ENCODE measurements around the gene TRIM27.

TRIM27 gene

DNA sequence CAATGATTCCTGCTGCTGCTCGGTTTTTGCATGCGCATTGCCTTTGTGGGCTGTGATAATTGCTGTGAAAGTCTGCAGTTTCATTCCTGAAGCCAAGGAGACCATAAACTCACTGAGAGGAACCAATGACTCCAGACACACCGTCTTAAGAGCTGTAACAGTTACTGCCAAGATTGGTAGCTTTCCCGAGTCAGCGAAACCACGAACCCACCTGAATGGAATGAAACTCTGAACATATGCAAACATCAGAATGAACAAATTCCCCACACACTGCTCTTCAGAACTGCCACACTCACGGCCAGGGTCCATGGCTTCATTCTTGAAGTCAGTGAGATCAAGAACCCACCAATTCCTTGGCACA, 37.7 kb downstream of the TRIM27 start:
- TF ChIP-seq GATA3 (IDR thresholded peaks at IDR 0.05; ENCODE audit: low read depth, low read length) (no peak), GATA2 (IDR thresholded peaks at IDR 0.05; ENCODE audit: low read depth, low read length) (no peak)

DNA sequence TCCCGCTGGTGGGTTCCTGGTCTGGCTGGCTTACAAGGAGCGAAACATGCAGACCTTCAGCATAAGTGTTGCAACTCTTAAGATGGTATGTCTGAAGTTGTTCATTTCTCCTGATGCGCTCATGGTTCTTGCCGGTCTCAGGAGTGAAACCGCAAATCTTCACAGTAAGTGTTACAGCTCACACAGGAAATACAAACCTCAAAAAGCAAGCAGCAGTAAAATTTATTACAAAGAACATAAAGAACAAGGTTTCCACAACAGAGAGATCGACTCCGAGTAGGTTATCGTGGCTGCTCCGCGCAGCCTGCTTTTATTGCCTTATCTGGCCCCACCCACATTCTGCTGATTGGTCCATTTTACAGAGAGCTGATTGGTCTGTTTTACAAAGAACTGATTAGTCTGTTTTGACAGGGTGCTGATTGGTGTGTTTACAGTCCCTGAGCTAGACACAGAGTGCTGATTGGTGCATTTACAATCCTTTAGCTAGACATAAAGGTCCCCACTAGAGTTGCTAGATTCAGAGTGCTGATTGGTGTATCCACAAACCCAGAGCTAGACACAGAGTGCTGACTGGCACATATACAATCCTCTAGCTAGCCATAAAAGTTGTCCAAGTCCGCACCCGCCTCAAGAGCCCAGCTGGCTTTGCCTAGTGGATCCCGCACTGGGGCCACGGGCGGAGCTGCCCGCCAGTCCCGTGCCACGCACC, 39.2 kb downstream of the TRIM27 start:
- no peak for TF ChIP-seq GATA2 (IDR thresholded peaks at IDR 0.05; ENCODE audit: low read depth, low read length)

DNA sequence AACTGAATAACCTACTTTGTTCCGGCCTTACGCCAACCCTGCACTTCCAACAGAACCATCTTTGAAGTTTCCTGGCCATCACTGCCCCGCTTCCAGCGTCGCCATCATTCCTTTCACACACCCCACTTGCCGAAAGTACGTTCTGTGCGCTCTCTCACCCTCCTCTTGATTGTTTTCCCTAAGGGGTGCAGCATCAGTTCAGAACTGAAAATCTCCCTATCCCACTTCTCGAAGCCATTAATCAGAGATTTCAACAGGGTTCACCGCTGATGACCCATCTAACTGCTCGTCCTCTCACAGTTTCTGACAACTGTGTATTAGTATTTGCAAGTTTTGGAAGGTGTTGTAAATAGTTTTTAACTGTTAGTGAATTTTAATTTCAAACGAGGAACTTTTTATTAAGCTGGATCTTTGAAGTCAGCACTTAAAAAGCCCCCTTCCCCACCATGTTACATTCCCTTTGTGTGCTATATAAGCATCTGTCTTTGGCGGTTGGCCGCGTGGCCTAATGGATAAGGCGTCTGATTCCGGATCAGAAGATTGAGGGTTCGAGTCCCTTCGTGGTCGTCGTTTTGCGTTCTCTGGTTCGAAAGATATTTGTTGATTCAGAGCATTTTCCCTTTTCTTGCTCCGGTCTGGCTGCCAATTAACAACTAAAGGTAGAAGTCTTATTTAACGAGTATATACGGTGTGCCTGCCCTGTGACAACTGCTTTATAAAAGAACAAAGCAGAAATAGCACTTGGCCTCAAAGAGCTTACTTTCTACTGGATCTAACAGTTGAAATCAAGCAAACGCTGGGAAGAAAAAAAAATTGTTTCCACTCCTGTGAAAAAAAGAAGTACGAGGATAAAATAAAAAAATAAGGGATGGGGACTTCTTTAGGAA, 42.6 kb downstream of the TRIM27 start:
- no peak for TF ChIP-seq GATA3 (IDR thresholded peaks at IDR 0.05; ENCODE audit: low read depth, low read length)
- TF ChIP-seq GATA2 (IDR thresholded peaks at IDR 0.05; ENCODE audit: low read depth, low read length) = no peak

DNA sequence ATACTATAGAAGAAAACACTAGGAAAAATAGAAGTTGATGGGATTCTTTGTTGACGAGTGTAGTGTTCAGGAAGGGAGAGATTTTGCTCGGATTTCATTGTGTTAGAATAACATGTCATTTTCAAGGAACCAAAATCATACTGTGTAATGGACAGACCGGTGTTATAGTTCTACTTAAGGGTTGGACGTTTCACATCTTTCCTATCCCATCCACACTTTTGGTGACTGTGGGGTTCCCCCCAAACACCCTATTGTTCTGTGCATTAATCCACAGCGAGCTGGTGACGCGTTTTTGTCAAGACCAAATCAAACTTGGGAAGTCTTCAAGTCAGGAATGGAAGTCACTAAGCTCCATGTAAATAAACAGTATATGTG, 43.3 kb downstream of the TRIM27 start:
- no peak for TF ChIP-seq GATA2 (IDR thresholded peaks at IDR 0.05; ENCODE audit: low read depth, low read length)
- no peak for TF ChIP-seq GATA3 (IDR thresholded peaks at IDR 0.05; ENCODE audit: low read depth, low read length)

DNA sequence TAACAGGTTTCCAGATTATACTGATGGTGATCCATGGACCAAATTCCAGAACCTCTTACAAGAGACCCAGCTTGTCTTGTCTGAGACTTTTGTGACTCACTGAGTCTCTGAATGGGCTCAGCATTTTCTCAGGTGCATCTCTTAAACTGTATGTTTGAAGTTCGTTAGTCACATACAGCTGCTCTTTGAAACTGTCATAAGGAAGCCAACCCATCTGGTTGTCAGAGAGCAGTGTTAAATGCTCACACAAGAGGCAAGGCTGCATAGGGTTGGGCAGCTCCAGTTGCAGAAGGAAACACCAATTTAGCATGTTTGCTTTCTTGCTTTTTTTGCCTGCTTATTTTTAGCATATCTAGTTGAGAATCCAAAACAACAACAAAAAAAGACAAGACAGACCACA, 47.1 kb downstream of the TRIM27 start:
- TF ChIP-seq GATA2 (IDR thresholded peaks at IDR 0.05; ENCODE audit: low read depth, low read length) = no peak
- TF ChIP-seq GATA3 (IDR thresholded peaks at IDR 0.05; ENCODE audit: low read depth, low read length) = no peak

DNA sequence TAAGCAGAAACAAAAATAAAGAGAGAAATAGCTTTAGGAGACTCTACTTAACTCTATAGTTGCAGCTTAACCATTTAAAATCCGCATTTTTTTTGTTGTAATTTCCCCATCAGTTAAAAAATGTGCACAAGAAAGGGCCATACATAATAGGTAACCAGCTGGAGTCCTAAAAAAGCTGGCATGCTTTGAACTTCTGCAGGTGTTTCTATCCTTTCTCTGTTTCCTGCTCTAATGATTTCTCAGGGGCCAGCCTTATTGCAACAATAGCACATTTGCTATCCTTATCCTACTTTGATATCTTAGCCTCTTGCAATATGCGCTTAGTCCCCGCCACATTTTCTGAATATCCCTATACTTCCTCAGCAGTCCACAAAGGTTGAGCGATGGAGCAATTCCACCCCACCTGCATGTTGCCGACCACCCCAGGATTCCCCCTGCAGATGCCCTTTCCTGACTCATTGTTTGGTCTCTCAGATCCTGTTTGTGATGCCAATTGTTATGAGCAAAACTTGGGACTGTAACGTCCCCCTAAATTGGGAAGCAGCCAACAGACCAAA, 48.5 kb downstream of the TRIM27 start:
- TF ChIP-seq GATA2 (IDR thresholded peaks at IDR 0.05; ENCODE audit: low read depth, low read length) (no peak), GATA3 (IDR thresholded peaks at IDR 0.05; ENCODE audit: low read depth, low read length) (no peak)

DNA sequence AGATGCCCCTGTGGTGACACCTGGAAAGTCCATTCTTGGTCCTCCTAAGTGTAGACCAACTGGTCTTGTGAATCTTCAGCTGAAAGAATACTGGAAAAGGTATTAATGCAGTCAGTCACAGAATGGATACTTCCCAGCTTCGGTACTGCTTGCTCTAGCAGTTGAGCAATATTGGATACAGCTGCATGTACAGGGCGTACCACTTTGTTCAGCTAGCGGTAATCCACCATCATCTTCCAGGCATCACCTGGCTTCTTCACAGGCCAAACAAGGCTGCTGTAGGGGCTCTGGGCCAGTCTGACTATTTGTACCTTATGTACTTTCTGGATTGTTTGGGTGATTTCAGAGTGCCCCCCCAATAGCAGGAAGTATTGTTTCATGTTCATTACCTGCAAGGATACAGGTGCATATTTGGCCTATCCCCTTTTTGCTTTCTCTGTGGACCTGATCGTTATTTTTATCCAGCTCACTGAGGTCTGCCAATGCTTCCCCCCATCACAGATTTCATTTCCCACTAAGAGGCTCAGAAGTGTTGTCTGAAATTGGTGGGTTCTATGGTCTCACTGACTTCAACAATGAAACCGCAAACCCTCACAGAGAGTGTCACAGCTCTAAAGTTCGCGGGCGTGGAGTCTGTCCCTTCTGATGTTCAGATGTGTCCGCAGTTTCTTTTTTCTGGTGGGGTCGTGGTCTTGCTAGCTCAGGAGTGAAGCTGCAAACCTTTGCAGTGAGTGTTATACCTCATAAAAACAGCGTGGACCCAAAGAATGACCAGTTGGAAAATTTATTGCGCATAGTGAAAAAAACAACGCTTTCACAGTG, 52.2 kb downstream of the TRIM27 start:
- TF ChIP-seq GATA2 (IDR thresholded peaks at IDR 0.05; ENCODE audit: low read depth, low read length) = no peak
- TF ChIP-seq GATA3 (IDR thresholded peaks at IDR 0.05; ENCODE audit: low read depth, low read length) = no peak

DNA sequence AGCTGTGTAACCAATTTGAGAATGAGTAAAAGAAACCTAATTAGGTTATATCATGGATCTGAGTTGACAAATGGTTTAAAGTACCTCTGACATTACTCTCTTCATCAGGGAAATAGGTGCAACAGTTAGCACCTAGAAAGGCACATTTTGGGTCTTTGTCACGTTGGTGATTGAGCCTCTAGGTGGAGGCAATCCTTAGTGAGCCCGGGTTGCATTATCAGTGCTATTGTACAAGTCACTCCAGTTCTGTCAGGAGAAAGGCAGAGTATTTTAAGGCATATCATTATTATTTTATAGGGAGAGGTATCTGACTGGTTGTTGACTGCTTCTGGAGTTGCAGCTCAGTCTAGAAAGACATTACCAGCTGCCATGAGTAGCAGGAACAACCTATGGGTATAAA, 54.9 kb downstream of the TRIM27 start:
- no peak for TF ChIP-seq GATA2 (IDR thresholded peaks at IDR 0.05; ENCODE audit: low read depth, low read length)

DNA sequence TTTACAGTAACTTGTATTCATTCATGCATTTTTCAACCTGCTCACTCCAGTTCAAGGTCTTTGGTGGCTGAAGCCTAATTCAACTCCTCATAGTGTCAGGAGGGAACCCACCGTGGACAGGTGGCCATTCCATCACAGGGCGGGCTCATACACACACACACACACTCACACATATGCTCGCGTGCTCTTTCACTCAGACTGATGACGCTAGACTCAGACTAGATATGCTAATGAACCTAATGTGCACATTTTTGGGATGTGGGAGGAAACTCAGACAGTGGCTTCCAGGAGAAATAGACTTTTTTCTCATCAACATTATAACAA, 56.7 kb downstream of the TRIM27 start:
- TF ChIP-seq GATA2 (IDR thresholded peaks at IDR 0.05; ENCODE audit: low read depth, low read length) (no peak), GATA3 (IDR thresholded peaks at IDR 0.05; ENCODE audit: low read depth, low read length) (no peak)

DNA sequence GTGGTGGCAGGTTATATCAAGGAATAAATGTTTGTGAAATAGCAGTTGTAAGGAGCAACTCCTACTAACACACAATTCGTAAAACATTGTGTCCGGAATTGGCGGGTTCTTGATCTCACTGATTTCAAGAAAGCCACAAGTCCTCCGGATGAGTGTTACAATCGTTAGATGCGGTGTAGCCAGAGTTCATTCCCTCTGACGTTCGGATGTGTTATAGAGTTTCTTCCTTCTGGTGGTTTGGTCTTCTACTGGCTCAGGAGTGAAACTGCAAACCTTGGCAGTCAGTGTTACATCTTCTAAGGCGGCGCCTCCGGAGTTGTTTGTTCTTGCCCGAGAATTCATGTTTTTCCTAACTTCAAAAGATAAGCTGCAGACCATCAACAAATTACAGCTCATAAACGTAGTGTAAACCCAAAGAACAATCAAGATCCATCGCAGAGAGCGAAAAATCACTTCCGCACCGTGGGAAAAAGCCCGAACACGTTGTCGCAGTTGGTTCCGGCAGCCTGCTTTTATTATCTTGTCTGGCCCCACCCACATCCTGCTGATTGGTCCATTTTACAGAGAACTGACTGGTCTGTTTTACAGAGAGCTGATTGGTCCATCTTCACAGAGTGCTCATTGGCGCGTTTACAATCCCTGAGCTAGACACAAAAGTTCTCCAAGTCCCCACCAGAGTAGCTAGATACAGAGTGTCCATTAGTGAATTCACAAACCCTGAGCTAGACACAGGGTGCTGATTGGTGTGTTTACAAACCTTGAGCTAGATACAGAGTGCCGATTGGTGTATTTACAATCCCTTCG, 58.2 kb downstream of the TRIM27 start:
- TF ChIP-seq GATA2 (IDR thresholded peaks at IDR 0.05; ENCODE audit: low read depth, low read length) (no peak), GATA3 (IDR thresholded peaks at IDR 0.05; ENCODE audit: low read depth, low read length) (no peak)

DNA sequence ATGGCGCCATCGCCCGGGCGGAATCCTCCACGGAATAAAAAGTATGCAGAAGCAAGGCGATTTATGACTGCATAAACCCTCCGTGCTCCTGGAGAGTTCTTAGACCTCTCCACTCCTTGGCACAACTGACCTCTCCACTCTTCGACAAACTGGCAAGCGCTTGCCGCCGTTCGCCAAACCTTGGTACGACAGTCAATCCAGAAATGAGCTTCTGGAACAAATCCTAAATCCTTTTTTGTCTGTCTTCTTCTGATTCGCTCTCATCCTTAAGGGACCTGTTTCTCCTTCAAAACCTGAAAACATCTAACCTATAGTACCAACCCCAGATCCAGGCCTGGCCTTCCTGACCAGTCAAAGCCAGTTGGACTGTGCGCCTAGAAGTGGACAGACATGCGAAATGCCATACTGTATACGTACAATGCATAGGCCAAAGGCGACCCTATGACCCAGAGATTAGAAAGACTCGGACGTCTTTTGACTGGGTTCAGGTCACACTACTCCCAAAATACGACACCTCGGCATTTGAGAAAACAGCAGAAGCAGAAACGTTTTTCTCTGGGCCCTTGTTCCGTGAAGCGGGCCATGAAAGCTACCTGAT, 59.4 kb downstream of the TRIM27 start:
- TF ChIP-seq GATA3 (IDR thresholded peaks at IDR 0.05; ENCODE audit: low read depth, low read length) = no peak
- TF ChIP-seq GATA2 (IDR thresholded peaks at IDR 0.05; ENCODE audit: low read depth, low read length) = no peak

DNA sequence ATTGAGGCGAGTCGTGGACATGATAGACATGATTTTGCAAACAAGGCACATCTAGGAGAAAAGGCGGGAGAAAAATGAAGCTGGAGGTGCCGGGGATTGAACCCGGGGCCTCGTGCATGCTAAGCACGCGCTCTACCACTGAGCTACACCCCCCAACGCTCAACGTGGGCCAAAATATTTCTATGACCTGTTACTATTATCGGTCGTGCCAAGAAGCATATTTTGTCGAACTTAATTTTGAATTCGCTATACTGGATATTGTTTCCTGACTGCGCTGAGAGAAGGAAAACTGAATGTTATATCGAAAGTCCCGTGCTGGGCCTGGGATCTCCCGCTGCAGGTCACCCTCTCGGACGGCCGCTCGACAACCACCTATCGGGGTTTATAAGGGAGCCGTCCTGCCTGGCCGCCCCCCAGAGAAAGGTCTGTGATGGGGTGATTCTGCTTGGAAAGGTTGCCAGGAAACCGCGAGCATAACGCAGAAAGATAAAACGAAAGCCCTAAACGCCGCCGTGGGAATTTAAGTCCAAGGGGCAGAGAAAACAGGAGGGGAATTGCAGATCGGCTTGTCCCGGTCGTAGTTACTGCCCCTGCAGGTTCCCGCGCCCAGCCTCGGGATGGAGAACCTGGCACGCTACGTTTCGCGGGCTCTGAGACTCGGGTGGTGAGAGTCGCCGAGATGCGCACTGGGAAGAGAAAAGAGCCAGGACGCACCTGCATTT, 60.0 kb downstream of the TRIM27 start:
- TF ChIP-seq GATA3 (IDR thresholded peaks at IDR 0.05; ENCODE audit: low read depth, low read length) = no peak
- TF ChIP-seq GATA2 (IDR thresholded peaks at IDR 0.05; ENCODE audit: low read depth, low read length) = no peak

DNA sequence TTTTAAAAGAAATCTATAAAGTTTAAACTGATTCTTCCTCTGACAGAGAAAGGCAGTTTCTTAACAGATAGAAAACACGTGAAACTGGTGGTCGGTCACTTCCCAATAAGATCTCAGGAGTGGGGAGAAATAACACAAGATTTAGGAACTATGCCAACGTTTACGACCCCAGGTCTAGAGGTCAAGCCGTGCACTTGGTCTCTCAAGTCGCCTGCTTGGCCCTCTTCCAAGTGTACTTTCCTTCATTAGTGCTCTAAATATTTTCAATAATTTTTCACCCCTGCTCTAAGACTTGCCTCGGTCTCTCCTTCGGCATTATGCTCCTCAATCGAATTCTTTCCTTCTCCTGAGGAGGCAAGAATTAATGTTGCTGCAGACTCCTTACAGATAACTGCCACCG, 61.7 kb downstream of the TRIM27 start:
- TF ChIP-seq GATA2 (IDR thresholded peaks at IDR 0.05; ENCODE audit: low read depth, low read length) (no peak), GATA3 (IDR thresholded peaks at IDR 0.05; ENCODE audit: low read depth, low read length) (no peak)

Measured in SH-SY5Y (cell line).